ENCODE data around the gene PRKAG1. TPM values are rescaled to one million over a fixed set of nuclear protein-coding genes. Genes with fewer than 3 reads are reported as not detected.

PRKAG1 gene
- total and polyA plus RNA-seq, 7 donors, result 49.5 to 105 (median 75.1) TPM

GRCh38 chr12:49010092-49010668 is 8.4 kb downstream of the PRKAG1 start:
- Histone ChIP-seq H3K4me3 (no peak overlapping the region), H3K27ac (no peak overlapping the region), H3K36me3 (ENCODE audit: insufficient read depth in 1 of 2, low read depth in 1 of 2) (peaks cover 3 to 68% of the 10 kb centered on the region in 2 donors), H3K4me1 (peaks cover 18% of the 10 kb centered on the region), H3K9me3 (no peaks in the 10 kb centered on the region), H3K27me3 (ENCODE audit: insufficient read depth in 3 of 3, low read length in 2 of 3) (peaks cover 0 to 6% (median 0%) of the 10 kb centered on the region in 3 donors)
- no peak for TF ChIP-seq CTCF (IDR thresholded peaks at IDR 0.05)
- peak in 2 of 4 donors; percentile 45 to 47 for ATAC-seq
- DNase-seq, result no peak
- WGBS, 3 donors, result 59 to 71% (median 64%) methylated on average over 3 of the region's 3 CpGs
- intact Hi-C loops (cut with DNase I), result loop anchor here in 1 of 2 donors (5.0 kb wide), 1 partner anchor 1242 kb away; no protein-coding TSS in a partner anchor

- H3K27me3 ChIP-seq (ENCODE audit: insufficient read depth in 3 of 3, low read length in 2 of 3), result peaks cover 0 to 14% (median 0%) of the 10 kb centered on the region in 3 donors
- no peak for TF ChIP-seq CTCF (IDR thresholded peaks at IDR 0.05)
- DNase-seq (no peak), ATAC-seq (no peak)
- no peaks in the 10 kb centered on the region for H3K9me3 ChIP-seq
- WGBS, 3 donors, result 93 to 100% (median 96%) methylated on average over 1 of the region's 1 CpG
- no peak overlapping the region for H3K27ac ChIP-seq
- H3K4me1 ChIP-seq, result peaks cover 10% of the 10 kb centered on the region
- no peak overlapping the region for H3K4me3 ChIP-seq
- intact Hi-C loops (cut with DNase I), result no loop called here
- H3K36me3 ChIP-seq (ENCODE audit: insufficient read depth in 1 of 2, low read depth in 1 of 2), result peaks cover 9 to 78% of the 10 kb centered on the region in 2 donors
These were observed 9.6 kb downstream of the PRKAG1 start for GRCh38 chr12:49008943-49009342.

- DNase-seq (no peak), ATAC-seq (no peak)
- peaks cover 12 to 44% of the 10 kb centered on the region in 2 donors for H3K36me3 ChIP-seq (ENCODE audit: insufficient read depth in 1 of 2, low read depth in 1 of 2)
- H3K4me1 ChIP-seq, result peaks cover 30% of the 10 kb centered on the region
- H3K27ac ChIP-seq, result no peak overlapping the region
- TF ChIP-seq CTCF (IDR thresholded peaks at IDR 0.05), result no peak
- intact Hi-C loops (cut with DNase I), result no loop called here
- 73 to 77% (median 75%) methylated on average over 2 of the region's 2 CpGs for WGBS, 3 donors
- H3K4me3 ChIP-seq, result peak overlapping the region; percentile 60
- H3K27me3 ChIP-seq (ENCODE audit: insufficient read depth in 3 of 3, low read length in 2 of 3), result peaks cover 0 to 62% (median 0%) of the 10 kb centered on the region in 3 donors
- no peaks in the 10 kb centered on the region for H3K9me3 ChIP-seq
These were observed 18.2 kb downstream of the PRKAG1 start for GRCh38 chr12:49000346-49000745.

- peak; percentile 66 to 79 (median 76) for ATAC-seq
- peaks cover 0 to 64% (median 0%) of the 10 kb centered on the region in 3 donors for H3K27me3 ChIP-seq (ENCODE audit: insufficient read depth in 3 of 3, low read length in 2 of 3)
- H3K9me3 ChIP-seq, result no peaks in the 10 kb centered on the region
- 2 to 4% (median 2%) methylated on average over 27 to 30 of the region's 30 CpGs for WGBS, 3 donors
- H3K4me3 ChIP-seq, result peak within 1 kb of the TSS; percentile 65
- H3K36me3 ChIP-seq (ENCODE audit: insufficient read depth in 1 of 2, low read depth in 1 of 2), result peaks cover 7 to 38% of the 10 kb centered on the region in 2 donors
- no peak for TF ChIP-seq CTCF (IDR thresholded peaks at IDR 0.05)
- peaks cover 34% of the 10 kb centered on the region for H3K4me1 ChIP-seq
- intact Hi-C loops (cut with DNase I), result no loop called here
- peak; percentile 65 to 79 for DNase-seq
- peak within 1 kb of the TSS; percentile 41 for H3K27ac ChIP-seq
These were observed 19.0 kb downstream of the PRKAG1 start, which contains the start of gene DDN for GRCh38 chr12:48999371-49000131. Gene DDN (minus strand): TSS chr12:48999375. CDS start chr12:48999287, 88 bp downstream.
